HepG2 (cell line): ENCODE results near the gene SLIT3. TPM values are rescaled to one million over a fixed set of nuclear protein-coding genes. Genes with fewer than 3 reads are reported as not detected.

ENCODE experiments used
- ATAC-seq: fragments of 200-7000 bp; cut with Tn5 transposase; 3 replicates; pipeline ENCODE4 v1.9.1; 2020; ENCODE audit warnings: mild to moderate bottlenecking, moderate library complexity
- BruUV-seq: library from RNA; stranded (reverse); fragments of 400-500 nt; replicated peaks from 2 replicates; lab custom pipeline; 2021; lab: Mats Ljungman, UMichigan
- CTCF ChIA-PET: fragments of 300-600 bp; formaldehyde crosslinking; extraction: SDS; loops from one replicate; lab custom pipeline; 2021; ENCODE audit warnings: low total read pairs, inconsistent platforms, low intra/inter-chr PET ratio; lab: Yijun Ruan, JAX
- POLR2A ChIA-PET: fragments of 350-600 bp; sonication (Branson Sonifier 250); formaldehyde crosslinking; loops from one replicate; lab custom pipeline; 2020; ENCODE audit warnings: antibody characterized with exemption, inconsistent platforms; lab: Yijun Ruan, JAX
- DNase-seq: peaks from one replicate; pipeline ENCODE4 v3.0.0-alpha.2; 2015; ENCODE audit warnings: low spot score
- FAIRE-seq: peaks from 3 replicates; lab custom pipeline; 2011; peaks lifted over from hg19 to GRCh38; lab: Jason Lieb, UNC
- H2AFZ ChIP-seq: one replicate; pipeline ENCODE4 v1.6.1; 2011; ENCODE audit warnings: low read length, inconsistent platforms
- H3K27ac ChIP-seq: fragments of 300-600 bp; 3 replicates; pipeline ENCODE4 v1.8.0; 2011; ENCODE audit warnings: mixed run types, mild to moderate bottlenecking, mixed read lengths, low read length, inconsistent platforms; ENCODE audit not compliant: insufficient read depth; ENCODE audit errors: extremely low read length
- H3K27me3 ChIP-seq, 2 experiments: fragments of 200-600 bp in 1 of 2; 2 replicates in 1 of 2; 3 replicates in 1 of 2; pipeline versions ENCODE4 v1.6.0 to v1.8.0; 2011; ENCODE audit warnings: low read length in 2 of 2, mild to moderate bottlenecking in 2 of 2, moderate library complexity in 2 of 2, inconsistent platforms in 1 of 2; ENCODE audit not compliant: insufficient read depth in 2 of 2, control insufficient read depth in 1 of 2
- H3K36me3 ChIP-seq, 2 experiments: fragments of 200-600 bp in 1 of 2; replicated peaks in 1 of 2; 2 replicates in 1 of 2; 3 replicates in 1 of 2; pipeline versions ENCODE4 v1.5.1 to v1.8.0; 2011; ENCODE audit warnings: low read length in 2 of 2, inconsistent platforms in 1 of 2; ENCODE audit not compliant: insufficient read depth in 2 of 2, control insufficient read depth in 1 of 2
- H3K4me1 ChIP-seq: 2 replicates; pipeline ENCODE4 v1.5.1; 2012; ENCODE audit warnings: low read length, inconsistent platforms; ENCODE audit not compliant: insufficient read depth
- H3K4me2 ChIP-seq: 2 replicates; pipeline ENCODE4 v1.6.0; 2011; ENCODE audit warnings: low read depth, low read length, inconsistent platforms
- H3K4me3 ChIP-seq, 3 experiments: fragments of 200-600 bp in 1 of 3; sonication (generic), shearing (Covaris generic) in 1 of 3; replicated peaks in 1 of 3; 2 replicates each; pipeline ENCODE4 v1.5.1; 2011 to 2016; ENCODE audit warnings: low read length in 3 of 3, inconsistent platforms in 2 of 3, low read depth in 2 of 3, mild to moderate bottlenecking in 2 of 3, control low read depth in 1 of 3, mixed read lengths in 1 of 3; ENCODE audit not compliant: insufficient read depth in 1 of 3
- H3K79me2 ChIP-seq: one replicate; pipeline ENCODE4 v1.6.1; 2011; ENCODE audit warnings: low read length, inconsistent platforms; ENCODE audit not compliant: insufficient read depth
- H3K9ac ChIP-seq: 2 replicates; pipeline ENCODE4 v1.6.0; 2011; ENCODE audit warnings: mild to moderate bottlenecking, low read depth, low read length, inconsistent platforms; ENCODE audit not compliant: insufficient read depth
- H3K9me3 ChIP-seq: 2 replicates; pipeline ENCODE4 v1.5.1; 2012; ENCODE audit warnings: mild to moderate bottlenecking, low read length
- H4K20me1 ChIP-seq: 2 replicates; pipeline ENCODE4 v1.6.0; 2011; ENCODE audit warnings: inconsistent platforms, mild to moderate bottlenecking, low read length, moderate library complexity; ENCODE audit not compliant: insufficient read depth
- CCAR2 ChIP-seq: fragments of 200-400 bp; formaldehyde crosslinking; optimal IDR thresholded peaks from 2 replicates; pipeline ENCODE3; 2018; ENCODE audit warnings: low read depth, mild to moderate bottlenecking, low read length, moderate library complexity
- DMAP1 ChIP-seq: IDR thresholded peaks from 2 replicates; pipeline ENCODE4 v1.6.1; 2016
- FOSL1 ChIP-seq: sonication (generic); formaldehyde crosslinking; IDR thresholded peaks from 2 replicates; pipeline ENCODE4 v1.9.0; 2021; ENCODE audit warnings: missing genetic modification reagents, borderline replicate concordance
- GATAD2A ChIP-seq: IDR thresholded peaks from 2 replicates; pipeline ENCODE4 v1.6.1; 2016
- RBM39 ChIP-seq: fragments of 200-400 bp; formaldehyde crosslinking; IDR thresholded peaks from one replicate; pipeline ENCODE4 v1.6.1; 2018; ENCODE audit warnings: antibody characterized with exemption, mild to moderate bottlenecking, low read depth, low read length; ENCODE audit not compliant: poor library complexity, severe bottlenecking
- ZNF230 ChIP-seq: sonication (generic); formaldehyde crosslinking; IDR thresholded peaks from 2 replicates; pipeline ENCODE4 v1.4.0; 2020; ENCODE audit warnings: mild to moderate bottlenecking, missing genetic modification reagents
- WGBS: methylation state at CpG from one replicate; pipeline ENCODE4 v1.1.6; 2017; ENCODE audit warnings: low lambda C conversion rate; 5-methylcytosine and 5-hydroxymethylcytosine counted together
- in situ Hi-C: cut with HindIII; loops from 2 replicates; pipeline ENCODE4 v1.10.0; 2017; ENCODE audit warnings: low pct_unique_long_range_greater_than_20kb; ENCODE audit not compliant: extremely low pct_ligation_motif_present
- intact Hi-C: fragments of 100-400 bp; cut with micrococcal nuclease; formaldehyde crosslinking; loops from one replicate; pipeline ENCODE4 v1.10.0; 2022; ENCODE audit not compliant: unreplicated experiment
- polyA plus RNA-seq, 8 experiments: library from polyadenylated mRNA; depleted of rRNA in 3 of 8; stranded (reverse) in 7 of 8; unstranded in 1 of 8; fragments of >200 nt; fragmentation: Illumina TruSeq in 4 of 8; extraction: Trizol in 4 of 8; gene quantifications; 2 replicates each; pipeline versions ENCODE4 v1.2.1 to v1.2.3, GENCODE V29; 2011 to 2016; ENCODE audit warnings: low read depth in 4 of 8, missing spikeins in 1 of 8, mixed read lengths in 1 of 8; ENCODE audit not compliant: insufficient read depth in 1 of 8
- total RNA-seq, 5 experiments: library from RNA; depleted of rRNA; stranded (reverse); fragments of >200 nt; fragmentation: Illumina TruSeq; extraction: Trizol; gene quantifications; 2 replicates each; pipeline ENCODE4 v1.2.3, GENCODE V29; 2016; ENCODE audit warnings: low read depth in 1 of 5
- TF ChIP-seq, protein P1 (sequence below): sonication (generic); formaldehyde crosslinking; IDR thresholded peaks from 2 replicates; pipeline ENCODE4 v1.4.0; 2020; ENCODE audit warnings: missing genetic modification reagents
- TF ChIP-seq, protein P2 (sequence below): sonication (generic); formaldehyde crosslinking; IDR thresholded peaks from 2 replicates; pipeline ENCODE4 v1.4.0; 2020; ENCODE audit warnings: missing genetic modification reagents

The SLIT3 gene
- total and polyA plus RNA-seq, 2 of the 13 experiments (the other 11 are each of a cell fraction or from before 2014, with no cell fraction given), result not detected

DNA sequence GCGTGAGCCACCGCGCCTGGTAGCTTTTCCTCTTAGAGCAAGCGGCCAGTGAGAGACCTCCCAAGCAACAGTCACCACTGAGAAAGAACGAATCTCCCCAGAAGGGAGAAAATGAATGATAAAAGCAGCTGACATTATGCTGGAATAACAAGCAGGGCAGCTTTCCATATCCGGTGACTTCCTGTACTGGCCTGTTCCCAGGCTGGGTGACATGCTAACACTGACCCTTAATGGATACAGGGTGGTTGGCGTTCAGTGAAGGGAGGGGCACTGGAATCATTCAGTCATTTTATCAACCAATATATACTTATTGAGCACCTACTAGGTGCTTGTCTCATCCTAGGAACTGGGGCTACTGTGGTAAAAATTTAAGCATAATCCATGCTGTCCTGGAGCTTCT is 364.4 kb downstream of the SLIT3 start:
- Histone ChIP-seq H3K27ac (no peak overlapping the region), H3K9me3 (no peaks in the 10 kb centered on the region), H3K36me3 (no peaks in the 10 kb centered on the region), H2AFZ (no peak overlapping the region), H3K4me2 (no peak overlapping the region), H4K20me1 (no peaks in the 10 kb centered on the region), H3K79me2 (no peaks in the 10 kb centered on the region), H3K4me1 (no peaks in the 10 kb centered on the region), H3K4me3 (no peak overlapping the region), H3K9ac (no peak overlapping the region), H3K27me3 (peaks cover 1 to 9% of the 10 kb centered on the region in 2 experiments; a peak in 2 of 5 replicates)
- FAIRE-seq (no peak), ATAC-seq (no peak), DNase-seq (no peak)
- BruUV-seq, result no TSS peak
- CTCF ChIA-PET, result no interaction called here
- 61% methylated on average over 6 of the region's 7 CpGs for WGBS
- in situ Hi-C loops, result no loop called here
- intact Hi-C loops, result no loop called here
- TF ChIP-seq, protein P1, sequence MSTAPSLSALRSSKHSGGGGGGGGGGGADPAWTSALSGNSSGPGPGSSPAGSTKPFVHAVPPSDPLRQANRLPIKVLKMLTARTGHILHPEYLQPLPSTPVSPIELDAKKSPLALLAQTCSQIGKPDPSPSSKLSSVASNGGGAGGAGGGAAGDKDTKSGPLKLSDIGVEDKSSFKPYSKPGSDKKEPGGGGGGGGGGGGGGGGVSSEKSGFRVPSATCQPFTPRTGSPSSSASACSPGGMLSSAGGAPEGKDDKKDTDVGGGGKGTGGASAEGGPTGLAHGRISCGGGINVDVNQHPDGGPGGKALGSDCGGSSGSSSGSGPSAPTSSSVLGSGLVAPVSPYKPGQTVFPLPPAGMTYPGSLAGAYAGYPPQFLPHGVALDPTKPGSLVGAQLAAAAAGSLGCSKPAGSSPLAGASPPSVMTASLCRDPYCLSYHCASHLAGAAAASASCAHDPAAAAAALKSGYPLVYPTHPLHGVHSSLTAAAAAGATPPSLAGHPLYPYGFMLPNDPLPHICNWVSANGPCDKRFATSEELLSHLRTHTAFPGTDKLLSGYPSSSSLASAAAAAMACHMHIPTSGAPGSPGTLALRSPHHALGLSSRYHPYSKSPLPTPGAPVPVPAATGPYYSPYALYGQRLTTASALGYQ, result no peak
- no peak for TF ChIP-seq GATAD2A (CRISPR knock-in tag)
- no peak for TF ChIP-seq RBM39
- TF ChIP-seq, protein P2, sequence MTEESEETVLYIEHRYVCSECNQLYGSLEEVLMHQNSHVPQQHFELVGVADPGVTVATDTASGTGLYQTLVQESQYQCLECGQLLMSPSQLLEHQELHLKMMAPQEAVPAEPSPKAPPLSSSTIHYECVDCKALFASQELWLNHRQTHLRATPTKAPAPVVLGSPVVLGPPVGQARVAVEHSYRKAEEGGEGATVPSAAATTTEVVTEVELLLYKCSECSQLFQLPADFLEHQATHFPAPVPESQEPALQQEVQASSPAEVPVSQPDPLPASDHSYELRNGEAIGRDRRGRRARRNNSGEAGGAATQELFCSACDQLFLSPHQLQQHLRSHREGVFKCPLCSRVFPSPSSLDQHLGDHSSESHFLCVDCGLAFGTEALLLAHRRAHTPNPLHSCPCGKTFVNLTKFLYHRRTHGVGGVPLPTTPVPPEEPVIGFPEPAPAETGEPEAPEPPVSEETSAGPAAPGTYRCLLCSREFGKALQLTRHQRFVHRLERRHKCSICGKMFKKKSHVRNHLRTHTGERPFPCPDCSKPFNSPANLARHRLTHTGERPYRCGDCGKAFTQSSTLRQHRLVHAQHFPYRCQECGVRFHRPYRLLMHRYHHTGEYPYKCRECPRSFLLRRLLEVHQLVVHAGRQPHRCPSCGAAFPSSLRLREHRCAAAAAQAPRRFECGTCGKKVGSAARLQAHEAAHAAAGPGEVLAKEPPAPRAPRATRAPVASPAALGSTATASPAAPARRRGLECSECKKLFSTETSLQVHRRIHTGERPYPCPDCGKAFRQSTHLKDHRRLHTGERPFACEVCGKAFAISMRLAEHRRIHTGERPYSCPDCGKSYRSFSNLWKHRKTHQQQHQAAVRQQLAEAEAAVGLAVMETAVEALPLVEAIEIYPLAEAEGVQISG (CRISPR knock-in tag), result no peak
- TF ChIP-seq DMAP1, result no peak
- no peak for TF ChIP-seq ZNF230 (CRISPR knock-in tag)
- no peak for TF ChIP-seq CCAR2
- TF ChIP-seq FOSL1, result no peak
- POLR2A ChIA-PET, result no interaction called here
